ENCODE measurements around the gene PKD2.

The PKD2 gene

GRCh38 chr4:88007304-88008121 lies at the start of gene PKD2:
TSS of gene PKD2 (plus strand) at chr4:88007635. CDS start at chr4:88007734, 99 bp downstream.
- DNase-seq (ENCODE audit: low spot score), result peak; percentile 78

GRCh38 chr4:87961993-87962392 lies 45.4 kb upstream of the PKD2 start:
- DNase-seq (ENCODE audit: low spot score), result no peak

DNA sequence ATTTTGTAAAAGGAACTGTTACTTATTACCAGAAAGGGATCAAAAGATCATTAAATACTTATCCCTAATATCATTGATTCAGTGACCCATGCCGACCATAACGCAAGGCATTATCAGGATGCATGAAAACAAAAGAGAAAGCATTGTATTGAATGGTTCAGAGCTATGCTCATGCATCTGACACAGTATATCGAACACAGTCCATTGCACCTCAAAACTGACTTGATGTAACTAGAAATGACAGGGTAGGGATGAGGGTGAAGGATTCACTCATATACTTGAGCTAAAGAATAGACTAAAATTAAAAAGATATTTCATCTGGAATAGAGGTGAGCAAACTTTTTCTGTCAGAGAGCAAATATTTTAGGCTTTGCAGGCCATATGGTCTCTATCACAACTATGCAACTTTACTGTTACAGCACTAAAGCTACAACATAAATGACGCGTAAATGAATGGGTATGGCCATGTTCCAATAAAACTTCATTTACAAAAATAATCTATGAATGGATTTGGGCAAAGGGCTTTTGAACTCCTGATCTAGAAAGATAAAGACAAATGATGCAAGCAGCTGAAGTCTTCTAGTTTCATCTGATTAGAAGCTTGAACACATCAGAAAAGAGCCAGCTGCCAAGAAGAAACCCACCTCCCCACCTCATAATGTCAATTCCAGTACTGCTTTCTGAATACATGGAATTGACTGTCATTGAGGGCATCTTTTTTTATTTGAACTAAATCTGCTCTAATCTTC lies 44.9 kb upstream of the PKD2 start:
- DNase-seq (ENCODE audit: low spot score), result no peak

- no peak for DNase-seq (ENCODE audit: low spot score)
Observed at GRCh38 chr4:87965501-87965975, 41.9 kb upstream of the PKD2 start.

- no peak for DNase-seq (ENCODE audit: low spot score)
Observed at GRCh38 chr4:87966095-87966496, 41.3 kb upstream of the PKD2 start.

GRCh38 chr4:87967193-87967592 lies 40.2 kb upstream of the PKD2 start:
- no peak for DNase-seq (ENCODE audit: low spot score)

- DNase-seq (ENCODE audit: low spot score), result no peak
Observed at GRCh38 chr4:87970121-87970520, 37.3 kb upstream of the PKD2 start.

- no peak for DNase-seq (ENCODE audit: low spot score)
Observed at GRCh38 chr4:87971866-87972265, 35.6 kb upstream of the PKD2 start.

DNA sequence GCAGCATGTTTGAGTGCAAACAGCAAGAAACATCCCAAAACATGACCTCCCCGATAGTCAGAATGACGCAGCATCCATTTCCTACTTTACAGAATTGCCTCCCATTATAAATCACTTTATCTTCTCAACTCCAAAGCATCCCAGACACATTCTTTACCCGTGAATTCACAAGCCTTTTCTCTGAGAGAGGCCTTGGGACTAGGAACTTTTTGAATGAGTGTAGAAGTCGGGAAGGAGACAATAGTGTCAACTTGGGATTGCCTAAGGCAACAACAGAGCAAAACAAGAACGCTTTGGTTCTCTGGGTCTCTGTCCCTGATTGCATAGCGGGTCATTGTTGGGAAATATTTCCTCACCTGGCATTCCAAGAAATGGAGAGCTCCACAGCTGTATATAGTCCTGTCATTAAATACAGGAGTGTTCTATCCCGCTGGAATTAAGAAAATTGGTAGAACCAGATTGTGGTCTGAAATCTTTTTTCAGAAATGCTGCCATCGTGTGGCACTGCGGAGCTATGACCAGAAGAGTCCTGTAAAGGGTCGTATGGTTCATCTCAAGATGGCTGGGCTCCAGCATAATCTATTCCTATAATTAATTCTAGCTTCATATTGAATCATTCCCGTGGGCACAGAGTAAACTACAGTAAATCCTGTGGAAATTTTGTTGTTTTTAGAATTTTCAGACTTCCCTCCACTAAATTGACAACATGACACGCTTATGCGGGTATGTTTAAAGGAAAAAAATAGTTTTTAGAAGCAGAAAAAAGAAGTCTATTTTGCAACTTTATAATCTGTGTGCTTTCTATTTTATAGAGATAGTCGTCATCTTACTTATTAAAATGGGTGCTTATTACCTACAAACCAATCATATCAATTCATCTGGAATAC lies 33.9 kb upstream of the PKD2 start:
- peak; percentile 91 for DNase-seq (ENCODE audit: low spot score)

GRCh38 chr4:87974856-87975462 lies 32.5 kb upstream of the PKD2 start:
- peak; percentile 76 for DNase-seq (ENCODE audit: low spot score)

GRCh38 chr4:87975466-87975865 lies 32.0 kb upstream of the PKD2 start, which contains the start of gene SPP1:
TSS of gene SPP1 (plus strand) at chr4:87975714. CDS start at chr4:87976896, 1,182 bp downstream.
- peak; percentile 95 for DNase-seq (ENCODE audit: low spot score)

DNA sequence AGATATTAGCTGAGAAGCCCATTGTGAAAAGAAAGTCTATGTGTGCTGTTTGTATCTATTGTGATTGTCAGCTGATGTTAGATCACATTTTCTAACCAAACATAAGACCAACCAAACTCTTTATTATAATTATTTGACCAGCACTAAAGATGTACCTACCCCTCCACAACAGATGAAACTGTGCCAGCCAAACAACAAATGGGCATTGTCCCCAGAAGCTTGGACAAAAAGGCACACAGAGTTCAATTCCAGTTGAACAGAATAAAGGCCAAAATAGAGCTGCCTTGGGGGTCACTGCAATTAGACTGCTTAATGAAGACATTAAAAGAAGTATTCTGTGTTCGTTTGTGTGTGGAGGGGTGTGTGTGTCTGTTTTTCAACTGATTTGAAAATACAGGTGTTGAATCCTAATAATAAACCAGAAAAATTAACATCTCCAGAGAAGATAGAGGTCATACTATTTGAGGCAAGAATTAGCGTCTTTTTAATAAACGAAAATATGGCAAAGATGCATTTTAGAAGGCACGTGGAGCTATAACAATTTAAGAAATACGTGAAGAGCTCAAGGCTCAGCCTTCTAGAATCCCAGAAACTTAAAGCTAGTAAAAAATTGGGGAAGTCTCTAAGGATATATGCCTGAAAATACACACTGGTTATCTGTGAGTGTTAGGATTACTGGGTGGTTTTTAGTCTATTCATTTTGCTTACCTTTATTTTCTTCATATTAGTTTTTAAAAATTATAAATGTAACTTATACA lies 29.7 kb upstream of the PKD2 start:
- peak; percentile 96 for DNase-seq (ENCODE audit: low spot score)

DNA sequence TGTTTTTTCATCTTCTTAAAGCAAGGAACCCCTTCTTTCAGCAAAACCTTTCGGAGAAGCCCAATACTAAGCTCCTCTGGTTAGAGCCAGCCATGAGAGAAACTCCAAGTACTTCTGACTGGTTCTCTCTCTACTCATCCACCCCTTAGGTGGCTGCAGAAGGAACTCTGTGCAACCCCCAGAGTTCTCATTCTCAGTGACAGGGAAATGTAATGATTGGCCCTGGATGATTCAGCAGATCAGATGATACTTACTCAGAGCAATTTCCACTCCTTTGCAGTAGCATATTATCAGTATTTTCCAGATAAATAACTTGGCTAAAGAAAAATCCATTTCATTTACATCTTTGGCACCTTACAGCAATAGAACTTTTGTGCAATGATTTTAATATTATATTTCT lies 28.8 kb upstream of the PKD2 start:
- DNase-seq (ENCODE audit: low spot score), result peak; percentile 77

DNA sequence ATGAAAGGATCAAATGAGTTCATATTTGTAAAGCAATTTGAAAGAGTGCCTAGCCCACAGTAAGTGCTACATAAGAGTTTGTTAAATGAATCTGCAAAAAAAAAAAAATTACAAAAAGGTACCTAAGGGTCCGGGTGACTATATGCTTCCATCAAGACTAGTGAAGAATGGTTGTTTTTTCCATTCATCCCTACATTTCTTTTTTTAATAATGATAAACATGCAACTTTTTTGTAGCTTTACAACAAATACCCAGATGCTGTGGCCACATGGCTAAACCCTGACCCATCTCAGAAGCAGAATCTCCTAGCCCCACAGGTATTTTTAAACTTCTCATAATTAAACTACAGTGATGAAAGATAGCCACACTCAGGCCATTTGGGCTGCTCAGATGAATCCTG lies 27.6 kb upstream of the PKD2 start:
- DNase-seq (ENCODE audit: low spot score), result no peak

DNA sequence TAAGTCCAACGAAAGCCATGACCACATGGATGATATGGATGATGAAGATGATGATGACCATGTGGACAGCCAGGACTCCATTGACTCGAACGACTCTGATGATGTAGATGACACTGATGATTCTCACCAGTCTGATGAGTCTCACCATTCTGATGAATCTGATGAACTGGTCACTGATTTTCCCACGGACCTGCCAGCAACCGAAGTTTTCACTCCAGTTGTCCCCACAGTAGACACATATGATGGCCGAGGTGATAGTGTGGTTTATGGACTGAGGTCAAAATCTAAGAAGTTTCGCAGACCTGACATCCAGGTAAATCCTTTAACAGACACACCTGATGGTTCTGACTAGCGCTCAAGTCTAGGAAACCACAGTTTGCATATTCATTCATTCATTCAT lies 25.9 kb upstream of the PKD2 start:
- DNase-seq (ENCODE audit: low spot score), result peak; percentile 20

- no peak for DNase-seq (ENCODE audit: low spot score)
Observed at GRCh38 chr4:87982036-87982435, 25.4 kb upstream of the PKD2 start.

DNA sequence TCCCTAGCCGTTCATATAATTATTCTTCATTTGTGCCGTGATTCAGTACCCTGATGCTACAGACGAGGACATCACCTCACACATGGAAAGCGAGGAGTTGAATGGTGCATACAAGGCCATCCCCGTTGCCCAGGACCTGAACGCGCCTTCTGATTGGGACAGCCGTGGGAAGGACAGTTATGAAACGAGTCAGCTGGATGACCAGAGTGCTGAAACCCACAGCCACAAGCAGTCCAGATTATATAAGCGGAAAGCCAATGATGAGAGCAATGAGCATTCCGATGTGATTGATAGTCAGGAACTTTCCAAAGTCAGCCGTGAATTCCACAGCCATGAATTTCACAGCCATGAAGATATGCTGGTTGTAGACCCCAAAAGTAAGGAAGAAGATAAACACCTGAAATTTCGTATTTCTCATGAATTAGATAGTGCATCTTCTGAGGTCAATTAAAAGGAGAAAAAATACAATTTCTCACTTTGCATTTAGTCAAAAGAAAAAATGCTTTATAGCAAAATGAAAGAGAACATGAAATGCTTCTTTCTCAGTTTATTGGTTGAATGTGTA lies 24.9 kb upstream of the PKD2 start:
- peak; percentile 33 for DNase-seq (ENCODE audit: low spot score)

DNA sequence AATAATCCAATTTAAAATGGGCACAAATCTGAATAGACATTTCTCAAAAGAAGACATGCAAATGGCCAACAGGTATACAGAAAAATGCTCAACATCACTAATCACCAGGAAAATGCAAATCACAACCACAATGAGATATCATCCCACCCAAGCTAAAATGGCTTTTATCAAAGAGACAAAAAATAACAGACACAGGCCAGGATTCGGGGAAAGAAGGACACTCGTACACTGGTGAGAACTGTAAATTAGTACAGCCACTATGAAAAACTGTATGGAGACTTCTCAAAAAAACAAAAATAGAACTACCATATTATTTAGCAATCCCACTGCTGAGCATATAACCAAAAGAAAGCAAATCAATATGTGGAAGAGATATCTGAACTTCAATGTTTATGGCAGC lies 23.4 kb upstream of the PKD2 start:
- DNase-seq (ENCODE audit: low spot score), result no peak

DNA sequence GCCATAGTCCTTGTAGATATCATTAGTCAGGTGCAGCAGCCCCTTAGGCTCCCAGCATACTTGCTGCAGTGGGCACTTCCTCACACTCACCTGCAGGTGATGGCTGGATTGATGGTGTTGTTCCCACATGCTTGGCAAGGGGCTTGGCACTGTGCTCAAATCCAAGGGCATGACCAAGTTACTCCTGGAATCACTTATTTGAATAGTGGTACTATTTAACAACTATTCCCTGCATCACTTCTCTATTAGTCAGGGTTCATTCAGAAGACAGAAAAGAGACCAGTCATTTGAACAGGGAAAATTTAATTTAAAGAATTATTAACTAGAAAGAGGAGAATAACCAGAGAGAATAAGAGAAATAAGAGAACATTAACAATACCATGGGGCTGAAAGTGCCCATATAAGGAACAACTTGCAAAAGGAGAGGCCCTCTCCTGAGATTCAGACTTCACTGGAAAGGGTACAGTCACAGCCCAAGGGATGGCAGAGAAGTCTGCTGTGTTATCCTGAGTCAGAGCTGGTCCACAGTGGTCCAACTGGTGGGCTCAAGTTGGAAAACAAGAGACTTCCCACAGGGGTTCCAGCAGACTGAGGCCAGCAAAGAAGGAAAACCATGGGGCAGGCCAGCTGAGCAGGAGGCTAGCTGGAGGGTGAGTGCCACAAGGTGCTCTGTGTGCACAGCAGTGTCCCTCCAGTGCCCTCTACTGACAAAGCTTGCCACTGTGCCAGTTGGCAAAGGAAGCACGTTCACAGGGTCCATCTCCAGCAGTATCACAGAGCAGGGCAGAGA lies 22.1 kb upstream of the PKD2 start:
- peak; percentile 95 for DNase-seq (ENCODE audit: low spot score)

DNA sequence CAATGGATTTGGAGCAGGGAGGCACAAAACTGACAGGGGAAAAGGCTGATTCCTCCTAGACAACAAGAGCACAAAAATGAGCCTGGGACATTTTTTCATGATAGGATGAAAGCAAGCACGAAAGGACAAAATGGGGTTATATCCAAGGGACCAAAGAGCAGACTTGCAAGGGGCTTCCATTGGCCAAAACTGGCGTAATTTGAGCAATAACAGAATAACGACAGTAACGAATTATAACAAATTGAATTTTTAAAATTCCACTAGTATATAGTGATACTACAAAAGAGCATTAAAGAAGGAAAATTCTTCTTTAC lies 21.6 kb upstream of the PKD2 start:
- no peak for DNase-seq (ENCODE audit: low spot score)

Data from pons (tissue), 1 donor.